Measurements from ENCODE around the gene MYBPC1. TPM values are rescaled to one million over a fixed set of nuclear protein-coding genes. Genes with fewer than 3 reads are reported as not detected.

Gene MYBPC1
- total RNA-seq, 1 experiment from 2014 or later, result not detected

- Histone ChIP-seq H3K9me2 (replicated peaks; ENCODE audit: insufficient read depth, low read length) (no peaks in the 10 kb centered on the region), H3K4me2 (ENCODE audit: low read depth, low read length, poor library complexity, severe bottlenecking) (no peak overlapping the region), H3K4me1 (ENCODE audit: low read length) (no peaks in the 10 kb centered on the region), H2AFZ (ENCODE audit: low read length) (no peak overlapping the region), H3K27ac (ENCODE audit: low read length) (no peak overlapping the region), H3K79me2 (ENCODE audit: low read length) (no peaks in the 10 kb centered on the region), H3K27me3 (ENCODE audit: low read length) (no peaks in the 10 kb centered on the region), H3K4me3 (ENCODE audit: low read length) (no peak overlapping the region), H3K9ac (ENCODE audit: low read length) (no peak overlapping the region), H3K36me3 (ENCODE audit: insufficient read depth, low read length) (no peaks in the 10 kb centered on the region), H4K20me1 (ENCODE audit: insufficient read depth, low read depth, low read length) (no peaks in the 10 kb centered on the region), H3K9me3 (ENCODE audit: low read length) (no peaks in the 10 kb centered on the region)
- DNase-seq, result no peak
Observed at GRCh38 chr12:101706403-101706802, 111.6 kb downstream of the MYBPC1 start.

- Histone ChIP-seq H3K9me2 (replicated peaks; ENCODE audit: insufficient read depth, low read length) (no peaks in the 10 kb centered on the region), H3K27ac (ENCODE audit: low read length) (no peak overlapping the region), H3K79me2 (ENCODE audit: low read length) (no peaks in the 10 kb centered on the region), H2AFZ (ENCODE audit: low read length) (no peak overlapping the region), H3K4me2 (ENCODE audit: low read depth, low read length, poor library complexity, severe bottlenecking) (no peak overlapping the region), H3K9me3 (ENCODE audit: low read length) (no peaks in the 10 kb centered on the region), H3K4me1 (ENCODE audit: low read length) (no peaks in the 10 kb centered on the region), H3K36me3 (ENCODE audit: insufficient read depth, low read length) (no peaks in the 10 kb centered on the region), H3K27me3 (ENCODE audit: low read length) (no peaks in the 10 kb centered on the region), H3K4me3 (ENCODE audit: low read length) (no peak overlapping the region), H4K20me1 (ENCODE audit: insufficient read depth, low read depth, low read length) (no peaks in the 10 kb centered on the region), H3K9ac (ENCODE audit: low read length) (no peak overlapping the region)
- no peak for DNase-seq
Observed at GRCh38 chr12:101707131-101707782, 112.5 kb downstream of the MYBPC1 start.

- Histone ChIP-seq H3K9ac (ENCODE audit: low read length) (no peak overlapping the region), H3K4me1 (ENCODE audit: low read length) (no peaks in the 10 kb centered on the region), H3K4me2 (ENCODE audit: low read depth, low read length, poor library complexity, severe bottlenecking) (no peak overlapping the region), H3K27me3 (ENCODE audit: low read length) (no peaks in the 10 kb centered on the region), H2AFZ (ENCODE audit: low read length) (no peak overlapping the region), H3K9me3 (ENCODE audit: low read length) (no peaks in the 10 kb centered on the region), H3K9me2 (replicated peaks; ENCODE audit: insufficient read depth, low read length) (no peaks in the 10 kb centered on the region), H3K79me2 (ENCODE audit: low read length) (no peaks in the 10 kb centered on the region), H4K20me1 (ENCODE audit: insufficient read depth, low read depth, low read length) (no peaks in the 10 kb centered on the region), H3K4me3 (ENCODE audit: low read length) (no peak overlapping the region), H3K27ac (ENCODE audit: low read length) (no peak overlapping the region), H3K36me3 (ENCODE audit: insufficient read depth, low read length) (no peaks in the 10 kb centered on the region)
- DNase-seq, result no peak
Observed at GRCh38 chr12:101710288-101710687, 115.5 kb downstream of the MYBPC1 start.

DNA sequence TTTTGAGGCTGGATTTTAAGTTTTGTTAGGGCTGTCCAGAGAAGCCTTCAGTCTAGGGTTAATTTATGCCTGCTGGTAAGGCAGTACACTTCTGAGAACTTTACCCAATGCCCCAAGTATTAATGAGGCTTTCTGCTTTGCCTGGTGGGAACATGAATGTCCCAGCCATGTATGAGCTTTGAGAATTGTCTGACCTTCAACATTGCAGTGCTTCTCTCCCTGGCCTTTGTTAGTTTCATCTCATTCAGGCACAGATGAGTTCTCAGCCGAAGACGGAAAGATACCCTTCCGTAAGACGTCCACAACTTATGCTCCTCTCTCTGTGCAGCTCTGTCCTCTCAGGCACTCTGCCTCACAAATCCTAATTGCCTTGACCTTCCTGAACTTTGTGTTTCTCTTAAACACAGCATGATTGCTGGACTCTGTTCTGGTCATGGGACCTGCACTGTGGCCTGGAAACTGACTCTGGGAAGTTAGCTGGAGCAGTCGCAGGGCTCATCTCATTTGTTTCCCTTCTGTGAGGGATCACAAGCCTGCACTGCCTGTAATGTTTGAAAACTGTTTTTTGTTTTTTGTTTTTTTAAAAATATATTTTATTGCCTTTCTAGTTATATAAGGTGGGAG lies 118.4 kb downstream of the MYBPC1 start:
- Histone ChIP-seq H3K4me1 (ENCODE audit: low read length) (no peaks in the 10 kb centered on the region), H3K9ac (ENCODE audit: low read length) (no peak overlapping the region), H3K4me2 (ENCODE audit: low read depth, low read length, poor library complexity, severe bottlenecking) (no peak overlapping the region), H2AFZ (ENCODE audit: low read length) (no peak overlapping the region), H3K36me3 (ENCODE audit: insufficient read depth, low read length) (no peaks in the 10 kb centered on the region), H3K9me2 (replicated peaks; ENCODE audit: insufficient read depth, low read length) (no peaks in the 10 kb centered on the region), H3K27me3 (ENCODE audit: low read length) (no peaks in the 10 kb centered on the region), H3K27ac (ENCODE audit: low read length) (no peak overlapping the region), H4K20me1 (ENCODE audit: insufficient read depth, low read depth, low read length) (no peaks in the 10 kb centered on the region), H3K79me2 (ENCODE audit: low read length) (no peaks in the 10 kb centered on the region), H3K4me3 (ENCODE audit: low read length) (no peak overlapping the region), H3K9me3 (ENCODE audit: low read length) (no peaks in the 10 kb centered on the region)
- no peak for DNase-seq

- Histone ChIP-seq H3K9ac (ENCODE audit: low read length) (no peak overlapping the region), H3K27me3 (ENCODE audit: low read length) (no peaks in the 10 kb centered on the region), H3K4me3 (ENCODE audit: low read length) (no peak overlapping the region), H3K4me1 (ENCODE audit: low read length) (no peaks in the 10 kb centered on the region), H3K27ac (ENCODE audit: low read length) (no peak overlapping the region), H3K9me2 (replicated peaks; ENCODE audit: insufficient read depth, low read length) (no peaks in the 10 kb centered on the region), H2AFZ (ENCODE audit: low read length) (no peak overlapping the region), H3K79me2 (ENCODE audit: low read length) (no peaks in the 10 kb centered on the region), H3K36me3 (ENCODE audit: insufficient read depth, low read length) (no peaks in the 10 kb centered on the region), H3K9me3 (ENCODE audit: low read length) (no peaks in the 10 kb centered on the region), H4K20me1 (ENCODE audit: insufficient read depth, low read depth, low read length) (no peaks in the 10 kb centered on the region), H3K4me2 (ENCODE audit: low read depth, low read length, poor library complexity, severe bottlenecking) (no peak overlapping the region)
- no peak for DNase-seq
Observed at GRCh38 chr12:101713930-101714329, 119.2 kb downstream of the MYBPC1 start.

GRCh38 chr12:101714877-101715444 lies 120.2 kb downstream of the MYBPC1 start:
- H3K79me2 ChIP-seq (ENCODE audit: low read length), result no peaks in the 10 kb centered on the region
- H3K27me3 ChIP-seq (ENCODE audit: low read length), result no peaks in the 10 kb centered on the region
- H4K20me1 ChIP-seq (ENCODE audit: insufficient read depth, low read depth, low read length), result no peaks in the 10 kb centered on the region
- H3K4me1 ChIP-seq (ENCODE audit: low read length), result no peaks in the 10 kb centered on the region
- no peaks in the 10 kb centered on the region for H3K9me3 ChIP-seq (ENCODE audit: low read length)
- H2AFZ ChIP-seq (ENCODE audit: low read length), result no peak overlapping the region
- H3K4me2 ChIP-seq (ENCODE audit: low read depth, low read length, poor library complexity, severe bottlenecking), result no peak overlapping the region
- no peak overlapping the region for H3K27ac ChIP-seq (ENCODE audit: low read length)
- H3K4me3 ChIP-seq (ENCODE audit: low read length), result no peak overlapping the region
- no peaks in the 10 kb centered on the region for H3K9me2 ChIP-seq (replicated peaks; ENCODE audit: insufficient read depth, low read length)
- no peak overlapping the region for H3K9ac ChIP-seq (ENCODE audit: low read length)
- no peaks in the 10 kb centered on the region for H3K36me3 ChIP-seq (ENCODE audit: insufficient read depth, low read length)
- DNase-seq, result no peak

GRCh38 chr12:101719566-101719965 lies 124.8 kb downstream of the MYBPC1 start:
- no peaks in the 10 kb centered on the region for H3K27me3 ChIP-seq (ENCODE audit: low read length)
- no peak overlapping the region for H3K9ac ChIP-seq (ENCODE audit: low read length)
- no peaks in the 10 kb centered on the region for H3K79me2 ChIP-seq (ENCODE audit: low read length)
- no peaks in the 10 kb centered on the region for H3K36me3 ChIP-seq (ENCODE audit: insufficient read depth, low read length)
- no peak overlapping the region for H2AFZ ChIP-seq (ENCODE audit: low read length)
- no peaks in the 10 kb centered on the region for H3K9me2 ChIP-seq (replicated peaks; ENCODE audit: insufficient read depth, low read length)
- no peak overlapping the region for H3K4me2 ChIP-seq (ENCODE audit: low read depth, low read length, poor library complexity, severe bottlenecking)
- DNase-seq, result no peak
- no peak overlapping the region for H3K27ac ChIP-seq (ENCODE audit: low read length)
- no peaks in the 10 kb centered on the region for H4K20me1 ChIP-seq (ENCODE audit: insufficient read depth, low read depth, low read length)
- no peaks in the 10 kb centered on the region for H3K4me1 ChIP-seq (ENCODE audit: low read length)
- H3K9me3 ChIP-seq (ENCODE audit: low read length), result no peaks in the 10 kb centered on the region
- no peak overlapping the region for H3K4me3 ChIP-seq (ENCODE audit: low read length)

- no peak overlapping the region for H3K9ac ChIP-seq (ENCODE audit: low read length)
- no peaks in the 10 kb centered on the region for H4K20me1 ChIP-seq (ENCODE audit: insufficient read depth, low read depth, low read length)
- H3K79me2 ChIP-seq (ENCODE audit: low read length), result no peaks in the 10 kb centered on the region
- no peaks in the 10 kb centered on the region for H3K27me3 ChIP-seq (ENCODE audit: low read length)
- no peaks in the 10 kb centered on the region for H3K4me1 ChIP-seq (ENCODE audit: low read length)
- H3K4me3 ChIP-seq (ENCODE audit: low read length), result no peak overlapping the region
- no peaks in the 10 kb centered on the region for H3K9me2 ChIP-seq (replicated peaks; ENCODE audit: insufficient read depth, low read length)
- H3K36me3 ChIP-seq (ENCODE audit: insufficient read depth, low read length), result no peaks in the 10 kb centered on the region
- no peak overlapping the region for H3K4me2 ChIP-seq (ENCODE audit: low read depth, low read length, poor library complexity, severe bottlenecking)
- no peaks in the 10 kb centered on the region for H3K9me3 ChIP-seq (ENCODE audit: low read length)
- no peak for DNase-seq
- no peak overlapping the region for H2AFZ ChIP-seq (ENCODE audit: low read length)
- H3K27ac ChIP-seq (ENCODE audit: low read length), result no peak overlapping the region
Observed at GRCh38 chr12:101720118-101720517, 125.3 kb downstream of the MYBPC1 start.

All from Karpas-422 (cell line).